Measurements from ENCODE around the gene DDTL. TPM values are rescaled to one million over a fixed set of nuclear protein-coding genes. Genes with fewer than 3 reads are reported as not detected.

The DDTL gene
- total and polyA plus RNA-seq, 2 of the 8 experiments (the other 6 are each of a cell fraction or from before 2014, with no cell fraction given), result 2.1 to 3.1 TPM

GRCh38 chr22:23938328-23939016, 28.2 kb upstream of the DDTL start (continued):
- no peak for TF ChIP-seq CHD7 (IDR thresholded peaks at IDR 0.05; ENCODE audit: insufficient replicate concordance, low read length)
- no peak for TF ChIP-seq RNF2 (IDR thresholded peaks at IDR 0.05; ENCODE audit: borderline replicate concordance, low read depth, low read length, missing control alignments, poor library complexity, severe bottlenecking)
- TF ChIP-seq JUN (IDR thresholded peaks at IDR 0.05; ENCODE audit: low read depth, low read length), result no peak
- TF ChIP-seq TEAD4 (IDR thresholded peaks at IDR 0.05; ENCODE audit: low read depth, low read length), result no peak

Measured in H1 (cell line).